HEK293 (cell line): ENCODE measurements around the gene OTUB1.

Experiments used
- ELK4 ChIP-seq: IDR thresholded peaks from 2 replicates; pipeline ENCODE4 v1.6.1; 2011; ENCODE audit warnings: mild to moderate bottlenecking, low read depth, low read length, borderline replicate concordance
- GFI1B ChIP-seq: fragments of 450-650 bp; formaldehyde crosslinking; IDR thresholded peaks from 2 replicates; pipeline ENCODE4 v1.5.1; 2016; ENCODE audit warnings: missing biosample characterization, missing genetic modification characterization
- GLI2 ChIP-seq: fragments of 450-650 bp; formaldehyde crosslinking; IDR thresholded peaks from 2 replicates; pipeline ENCODE4; 2017; ENCODE audit warnings: missing biosample characterization, missing genetic modification characterization, low read depth, borderline replicate concordance
- HOXA7 ChIP-seq: sonication (generic); formaldehyde crosslinking; IDR thresholded peaks from 2 replicates; pipeline ENCODE4 v1.8.1; 2022; ENCODE audit warnings: missing genetic modification reagents, borderline replicate concordance
- HOXC10 ChIP-seq: sonication (generic); formaldehyde crosslinking; IDR thresholded peaks from 2 replicates; pipeline ENCODE4 v1.8.1; 2023; ENCODE audit warnings: mild to moderate bottlenecking, missing genetic modification reagents
- IKZF3 ChIP-seq: fragments of 450-650 bp; IDR thresholded peaks from 2 replicates; pipeline ENCODE4 v1.5.0; 2018; ENCODE audit warnings: missing biosample characterization, mild to moderate bottlenecking, missing genetic modification characterization, moderate library complexity
- KLF8 ChIP-seq: fragments of 450-650 bp; formaldehyde crosslinking; IDR thresholded peaks from 2 replicates; pipeline ENCODE4 v1.5.1; 2016; ENCODE audit warnings: missing biosample characterization, missing genetic modification characterization
- MYNN ChIP-seq: fragments of 450-650 bp; formaldehyde crosslinking; IDR thresholded peaks from 2 replicates; pipeline ENCODE4 v1.5.1; 2016; ENCODE audit warnings: missing biosample characterization, missing genetic modification characterization, borderline replicate concordance
- MZF1 ChIP-seq: fragments of 450-650 bp; formaldehyde crosslinking; IDR thresholded peaks from 2 replicates; pipeline ENCODE4 v1.5.1; 2017; ENCODE audit warnings: missing biosample characterization, missing genetic modification characterization, borderline replicate concordance
- REPIN1 ChIP-seq: fragments of 450-650 bp; formaldehyde crosslinking; IDR thresholded peaks from 2 replicates; pipeline ENCODE4 v1.5.1; 2017; ENCODE audit warnings: missing biosample characterization, missing genetic modification characterization, low read depth
- SALL2 ChIP-seq: fragments of 450-650 bp; formaldehyde crosslinking; IDR thresholded peaks from 2 replicates; pipeline ENCODE4 v1.5.0; 2017; ENCODE audit warnings: missing biosample characterization, mild to moderate bottlenecking, missing genetic modification characterization, borderline replicate concordance
- SETDB1 ChIP-seq: IDR thresholded peaks from one replicate; pipeline ENCODE4 v1.6.1; 2017; ENCODE audit warnings: mild to moderate bottlenecking, low read length, moderate library complexity, mixed read lengths; ENCODE audit not compliant: insufficient read length
- SP3 ChIP-seq: fragments of 450-650 bp; formaldehyde crosslinking; IDR thresholded peaks from 2 replicates; pipeline ENCODE4 v1.5.1; 2016; ENCODE audit warnings: missing biosample characterization, missing genetic modification characterization
- SP7 ChIP-seq: fragments of 450-650 bp; formaldehyde crosslinking; IDR thresholded peaks from 2 replicates; pipeline ENCODE4 v1.5.1; 2016; ENCODE audit warnings: missing biosample characterization, missing genetic modification characterization
- ZEB2 ChIP-seq: fragments of 450-650 bp; formaldehyde crosslinking; IDR thresholded peaks from 2 replicates; pipeline ENCODE4 v1.5.1; 2016; ENCODE audit warnings: missing biosample characterization, missing genetic modification characterization
- ZFP3 ChIP-seq: fragments of 450-650 bp; formaldehyde crosslinking; IDR thresholded peaks from 2 replicates; pipeline ENCODE4 v1.5.1; 2016; ENCODE audit warnings: low read depth, missing biosample characterization, missing genetic modification characterization
- ZNF169 ChIP-seq: fragments of 450-650 bp; formaldehyde crosslinking; IDR thresholded peaks from 2 replicates; pipeline ENCODE4 v1.5.1; 2016; ENCODE audit warnings: missing biosample characterization, missing genetic modification characterization
- ZNF350 ChIP-seq: fragments of 450-650 bp; formaldehyde crosslinking; IDR thresholded peaks from 2 replicates; pipeline ENCODE4 v1.5.0; 2017; ENCODE audit warnings: missing biosample characterization, mild to moderate bottlenecking, missing genetic modification characterization
- ZNF366 ChIP-seq: fragments of 450-650 bp; formaldehyde crosslinking; conservative IDR thresholded peaks from 2 replicates; pipeline ENCODE4 v1.5.1; 2016; ENCODE audit warnings: missing biosample characterization, missing genetic modification characterization
- ZNF394 ChIP-seq: fragments of 450-650 bp; formaldehyde crosslinking; IDR thresholded peaks from 2 replicates; pipeline ENCODE4 v1.5.1; 2016; ENCODE audit warnings: missing biosample characterization, missing genetic modification characterization, mild to moderate bottlenecking, moderate library complexity, borderline replicate concordance
- ZNF423 ChIP-seq: fragments of 450-650 bp; formaldehyde crosslinking; IDR thresholded peaks from 2 replicates; pipeline ENCODE4 v1.5.1; 2016; ENCODE audit warnings: missing biosample characterization, missing genetic modification characterization
- ZNF514 ChIP-seq: fragments of 450-650 bp; formaldehyde crosslinking; IDR thresholded peaks from 2 replicates; pipeline ENCODE4 v1.5.1; 2016; ENCODE audit warnings: missing biosample characterization, missing genetic modification characterization
- ZNF521 ChIP-seq: fragments of 450-650 bp; formaldehyde crosslinking; IDR thresholded peaks from 2 replicates; pipeline ENCODE4 v1.5.1; 2017; ENCODE audit warnings: missing biosample characterization, mild to moderate bottlenecking, missing genetic modification characterization
- ZNF544 ChIP-seq: fragments of 450-650 bp; formaldehyde crosslinking; IDR thresholded peaks from 2 replicates; pipeline ENCODE4 v1.5.0; 2017; ENCODE audit warnings: missing biosample characterization, missing genetic modification characterization
- ZNF548 ChIP-seq: fragments of 450-650 bp; formaldehyde crosslinking; IDR thresholded peaks from 2 replicates; pipeline ENCODE4 v1.5.1; 2016; ENCODE audit warnings: missing biosample characterization, missing genetic modification characterization
- ZNF585B ChIP-seq: fragments of 450-650 bp; formaldehyde crosslinking; IDR thresholded peaks from 2 replicates; pipeline ENCODE4 v1.5.1; 2016; ENCODE audit warnings: missing biosample characterization, missing genetic modification characterization
- ZNF639 ChIP-seq: fragments of 450-650 bp; formaldehyde crosslinking; IDR thresholded peaks from 2 replicates; pipeline ENCODE4 v1.5.1; 2016; ENCODE audit warnings: missing biosample characterization, missing genetic modification characterization
- ZNF654 ChIP-seq: fragments of 450-650 bp; formaldehyde crosslinking; IDR thresholded peaks from 2 replicates; pipeline ENCODE4 v1.5.1; 2016; ENCODE audit warnings: low read depth, missing biosample characterization, missing genetic modification characterization
- ZNF747 ChIP-seq: fragments of 450-650 bp; formaldehyde crosslinking; IDR thresholded peaks from 2 replicates; pipeline ENCODE4 v1.5.1; 2016; ENCODE audit warnings: missing biosample characterization, missing genetic modification characterization
- TF ChIP-seq, protein P1 (sequence below): fragments of 450-650 bp; formaldehyde crosslinking; IDR thresholded peaks from 2 replicates; pipeline ENCODE4 v1.5.1; 2016; ENCODE audit warnings: missing biosample characterization, missing genetic modification characterization
- TF ChIP-seq, protein P2 (sequence below): fragments of 450-650 bp; formaldehyde crosslinking; IDR thresholded peaks from 2 replicates; pipeline ENCODE4 v1.5.1; 2016; ENCODE audit warnings: missing biosample characterization, missing genetic modification characterization
- TF ChIP-seq, protein P3 (sequence below): fragments of 450-650 bp; formaldehyde crosslinking; IDR thresholded peaks from 2 replicates; pipeline ENCODE4 v1.5.1; 2016; ENCODE audit warnings: missing biosample characterization, missing genetic modification characterization

Gene OTUB1

DNA sequence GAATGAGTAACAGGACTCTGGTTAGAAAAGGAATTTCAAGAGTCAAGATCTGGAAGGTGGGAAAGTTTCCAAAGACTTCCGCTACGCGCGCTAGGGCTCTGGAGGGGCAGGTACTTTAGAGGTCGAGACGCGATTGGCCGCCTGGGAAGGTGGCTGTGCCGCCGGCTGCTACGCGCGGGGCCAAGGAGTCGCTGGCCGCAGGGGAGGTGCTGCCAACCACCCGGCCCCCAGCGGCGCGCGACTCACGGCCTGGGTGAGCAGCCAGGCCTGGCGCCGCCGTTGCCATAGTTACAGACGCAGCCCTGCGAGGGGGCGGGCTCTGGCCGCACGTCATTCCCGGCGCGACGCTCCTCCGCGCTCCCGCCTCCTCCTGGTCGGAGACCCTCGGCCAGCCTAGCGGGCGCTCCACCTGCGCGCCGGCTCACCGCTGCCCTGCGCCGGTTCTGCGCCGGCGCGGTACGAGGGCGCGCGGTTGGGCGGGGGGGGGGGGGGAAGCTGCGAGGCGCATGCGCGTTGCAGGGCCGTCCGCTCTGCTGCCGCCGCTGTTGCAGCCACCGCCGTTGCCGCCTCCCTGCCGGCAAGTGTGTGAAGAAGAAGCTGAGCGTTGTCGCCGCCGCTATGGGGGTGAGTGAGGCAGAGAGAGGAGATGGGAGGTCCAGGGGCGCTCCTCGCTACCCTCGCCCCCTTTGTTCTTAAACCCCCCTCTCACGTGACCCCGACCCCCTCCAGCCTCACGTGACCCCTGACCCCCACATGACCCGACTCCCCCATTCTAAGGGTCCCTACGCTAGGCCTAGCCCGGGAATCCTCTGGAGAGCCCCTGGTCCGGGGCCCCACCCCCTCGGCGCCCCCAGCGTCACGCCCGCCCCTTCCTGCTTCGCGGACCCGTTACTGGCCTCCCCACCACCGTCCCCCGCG lies 47.5 kb upstream of the OTUB1 start, which contains the start of gene NAA40 (continued):
- no peak for TF ChIP-seq GFI1B
- TF ChIP-seq MYNN (tag by site-specific recombination) = no peak
- TF ChIP-seq ZNF514 (tag by site-specific recombination) = no peak
- no peak for TF ChIP-seq ZNF747 (tag by site-specific recombination)
- TF ChIP-seq ZNF521 (tag by site-specific recombination) = no peak
- no peak for TF ChIP-seq SETDB1
- no peak for TF ChIP-seq IKZF3 (tag by site-specific recombination)
- TF ChIP-seq ZNF394 (tag by site-specific recombination) = peak; percentile 96
- no peak; the same call in 1 of the 2 replicates for TF ChIP-seq ZNF366
- TF ChIP-seq ELK4 = no peak
- no peak for TF ChIP-seq ZNF350 (tag by site-specific recombination)
- TF ChIP-seq SP3 (tag by site-specific recombination) = peak; percentile 77
- TF ChIP-seq SALL2 (tag by site-specific recombination) = no peak
- TF ChIP-seq REPIN1 (tag by site-specific recombination) = no peak
- TF ChIP-seq KLF8 (tag by site-specific recombination) = 0 out of 2 replicates have a peak, but pooled peaks have one; percentile 20
- peak; percentile 48; the same call in 1 of the 2 replicates for TF ChIP-seq ZEB2
- TF ChIP-seq ZNF169 = no peak
- TF ChIP-seq ZNF639 (tag by site-specific recombination) = no peak
- peak; percentile 62; the same call in 1 of the 2 replicates for TF ChIP-seq ZNF423 (tag by site-specific recombination)
- TF ChIP-seq, protein P1, sequence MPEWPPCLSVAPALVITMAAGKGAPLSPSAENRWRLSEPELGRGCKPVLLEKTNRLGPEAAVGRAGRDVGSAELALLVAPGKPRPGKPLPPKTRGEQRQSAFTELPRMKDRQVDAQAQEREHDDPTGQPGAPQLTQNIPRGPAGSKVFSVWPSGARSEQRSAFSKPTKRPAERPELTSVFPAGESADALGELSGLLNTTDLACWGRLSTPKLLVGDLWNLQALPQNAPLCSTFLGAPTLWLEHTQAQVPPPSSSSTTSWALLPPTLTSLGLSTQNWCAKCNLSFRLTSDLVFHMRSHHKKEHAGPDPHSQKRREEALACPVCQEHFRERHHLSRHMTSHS (tag by site-specific recombination) = no peak
- no peak for TF ChIP-seq ZNF585B (tag by site-specific recombination)
- TF ChIP-seq, protein P2, sequence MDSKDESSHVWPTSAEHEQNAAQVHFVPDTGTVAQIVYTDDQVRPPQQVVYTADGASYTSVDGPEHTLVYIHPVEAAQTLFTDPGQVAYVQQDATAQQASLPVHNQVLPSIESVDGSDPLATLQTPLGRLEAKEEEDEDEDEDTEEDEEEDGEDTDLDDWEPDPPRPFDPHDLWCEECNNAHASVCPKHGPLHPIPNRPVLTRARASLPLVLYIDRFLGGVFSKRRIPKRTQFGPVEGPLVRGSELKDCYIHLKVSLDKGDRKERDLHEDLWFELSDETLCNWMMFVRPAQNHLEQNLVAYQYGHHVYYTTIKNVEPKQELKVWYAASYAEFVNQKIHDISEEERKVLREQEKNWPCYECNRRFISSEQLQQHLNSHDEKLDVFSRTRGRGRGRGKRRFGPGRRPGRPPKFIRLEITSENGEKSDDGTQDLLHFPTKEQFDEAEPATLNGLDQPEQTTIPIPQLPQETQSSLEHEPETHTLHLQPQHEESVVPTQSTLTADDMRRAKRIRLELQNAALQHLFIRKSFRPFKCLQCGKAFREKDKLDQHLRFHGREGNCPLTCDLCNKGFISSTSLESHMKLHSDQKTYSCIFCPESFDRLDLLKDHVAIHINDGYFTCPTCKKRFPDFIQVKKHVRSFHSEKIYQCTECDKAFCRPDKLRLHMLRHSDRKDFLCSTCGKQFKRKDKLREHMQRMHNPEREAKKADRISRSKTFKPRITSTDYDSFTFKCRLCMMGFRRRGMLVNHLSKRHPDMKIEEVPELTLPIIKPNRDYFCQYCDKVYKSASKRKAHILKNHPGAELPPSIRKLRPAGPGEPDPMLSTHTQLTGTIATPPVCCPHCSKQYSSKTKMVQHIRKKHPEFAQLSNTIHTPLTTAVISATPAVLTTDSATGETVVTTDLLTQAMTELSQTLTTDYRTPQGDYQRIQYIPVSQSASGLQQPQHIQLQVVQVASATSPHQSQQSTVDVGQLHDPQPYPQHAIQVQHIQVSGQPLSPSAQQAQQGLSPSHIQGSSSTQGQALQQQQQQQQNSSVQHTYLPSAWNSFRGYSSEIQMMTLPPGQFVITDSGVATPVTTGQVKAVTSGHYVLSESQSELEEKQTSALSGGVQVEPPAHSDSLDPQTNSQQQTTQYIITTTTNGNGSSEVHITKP (tag by site-specific recombination) = no peak
- no peak for TF ChIP-seq HOXC10 (CRISPR knock-in tag)
- TF ChIP-seq ZFP3 (tag by site-specific recombination) = no peak
- TF ChIP-seq ZNF548 (tag by site-specific recombination) = no peak
- TF ChIP-seq SP7 (tag by site-specific recombination) = peak; percentile 11; the same call in 1 of the 2 replicates
- TF ChIP-seq ZNF544 (tag by site-specific recombination) = no peak
- TF ChIP-seq ZNF654 = no peak
- TF ChIP-seq, protein P3, sequence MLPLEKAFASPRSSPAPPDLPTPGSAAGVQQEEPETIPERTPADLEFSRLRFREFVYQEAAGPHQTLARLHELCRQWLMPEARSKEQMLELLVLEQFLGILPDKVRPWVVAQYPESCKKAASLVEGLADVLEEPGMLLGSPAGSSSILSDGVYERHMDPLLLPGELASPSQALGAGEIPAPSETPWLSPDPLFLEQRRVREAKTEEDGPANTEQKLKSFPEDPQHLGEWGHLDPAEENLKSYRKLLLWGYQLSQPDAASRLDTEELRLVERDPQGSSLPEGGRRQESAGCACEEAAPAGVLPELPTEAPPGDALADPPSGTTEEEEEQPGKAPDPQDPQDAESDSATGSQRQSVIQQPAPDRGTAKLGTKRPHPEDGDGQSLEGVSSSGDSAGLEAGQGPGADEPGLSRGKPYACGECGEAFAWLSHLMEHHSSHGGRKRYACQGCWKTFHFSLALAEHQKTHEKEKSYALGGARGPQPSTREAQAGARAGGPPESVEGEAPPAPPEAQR (tag by site-specific recombination) = no peak
- TF ChIP-seq MZF1 (tag by site-specific recombination) = no peak
- TF ChIP-seq GLI2 (tag by site-specific recombination) = no peak
- TF ChIP-seq HOXA7 (CRISPR knock-in tag) = no peak
